IPS-18a (cell line): ENCODE results near the gene TTC39A.

Experiments
- H3K27ac ChIP-seq: one replicate; pipeline ENCODE4 v1.5.1; 2013; ENCODE audit warnings: low read length
- H3K27me3 ChIP-seq: one replicate; pipeline ENCODE4 v1.6.1; 2013; ENCODE audit warnings: mild to moderate bottlenecking, low read length; ENCODE audit not compliant: control insufficient read depth, insufficient read depth
- H3K36me3 ChIP-seq: one replicate; pipeline ENCODE4 v1.6.1; 2013; ENCODE audit warnings: low read depth, low read length; ENCODE audit not compliant: control insufficient read depth
- H3K4me1 ChIP-seq: one replicate; pipeline ENCODE4 v1.6.1; 2013; ENCODE audit warnings: low read depth, low read length; ENCODE audit not compliant: control insufficient read depth
- H3K4me3 ChIP-seq: one replicate; pipeline ENCODE4 v1.5.1; 2013; ENCODE audit warnings: low read length
- H3K9ac ChIP-seq: one replicate; pipeline ENCODE4 v1.6.1; 2013; ENCODE audit warnings: mild to moderate bottlenecking, low read length, moderate library complexity
- H3K9me3 ChIP-seq: one replicate; pipeline ENCODE4 v1.6.1; 2013; ENCODE audit warnings: low read depth, low read length; ENCODE audit not compliant: control insufficient read depth

Gene TTC39A

DNA sequence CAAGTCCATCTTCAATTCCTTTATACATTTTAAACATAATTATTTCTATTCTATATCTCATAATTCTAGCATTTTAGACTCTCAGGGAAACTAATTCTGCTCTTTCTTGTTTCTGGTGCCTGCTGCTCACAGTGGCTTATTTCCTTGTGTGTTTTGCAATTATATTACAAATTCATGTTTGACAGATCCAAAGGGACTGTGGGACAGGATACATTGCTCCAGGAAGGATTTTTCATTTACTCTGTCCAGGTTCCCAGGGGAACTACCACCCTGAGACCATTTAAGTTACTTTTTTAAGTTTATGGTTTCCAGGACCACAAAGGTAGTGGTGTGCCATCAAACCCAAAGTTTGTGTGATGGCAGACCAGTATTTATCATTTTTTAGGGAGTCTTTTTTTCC lies 6.6 kb downstream of the TTC39A start:
- H3K9ac ChIP-seq, result no peak overlapping the region
- no peaks in the 10 kb centered on the region for H3K27me3 ChIP-seq
- H3K4me1 ChIP-seq, result no peaks in the 10 kb centered on the region
- no peak overlapping the region for H3K4me3 ChIP-seq
- no peak overlapping the region for H3K27ac ChIP-seq
- no peaks in the 10 kb centered on the region for H3K36me3 ChIP-seq
- no peaks in the 10 kb centered on the region for H3K9me3 ChIP-seq

DNA sequence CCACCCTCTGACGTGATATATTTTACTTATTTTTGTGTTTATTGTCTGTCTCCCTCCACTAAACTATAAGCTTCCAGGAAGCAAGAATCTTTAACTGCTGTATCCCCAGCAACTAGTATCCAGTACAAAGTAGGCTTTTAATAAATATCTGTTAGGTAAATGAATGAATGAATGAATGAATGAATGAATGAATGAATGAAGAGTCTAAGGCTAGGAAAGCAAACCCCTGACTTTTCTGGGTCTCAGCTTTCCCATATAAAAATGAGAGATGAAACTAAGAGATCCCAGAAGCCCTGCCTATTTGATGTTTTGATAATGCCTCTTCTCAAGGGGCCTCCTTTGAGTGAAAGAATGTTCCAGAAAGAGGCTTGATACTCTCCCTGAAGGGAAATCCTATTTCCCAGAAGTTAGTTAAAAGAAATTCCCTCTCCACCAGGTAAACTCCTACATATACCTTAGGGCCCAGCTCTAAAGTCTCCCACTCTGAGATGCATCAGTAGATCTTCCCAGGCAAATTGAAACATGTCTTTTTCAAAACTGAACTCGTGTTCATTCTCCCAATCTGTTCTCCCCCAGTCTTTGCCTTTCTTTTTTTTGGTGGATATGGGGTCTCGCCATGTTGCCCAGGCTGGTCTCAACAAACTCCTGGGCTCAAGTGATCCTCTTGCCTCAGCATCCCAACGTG lies 7.8 kb downstream of the TTC39A start:
- no peaks in the 10 kb centered on the region for H3K9me3 ChIP-seq
- H3K27me3 ChIP-seq, result no peaks in the 10 kb centered on the region

DNA sequence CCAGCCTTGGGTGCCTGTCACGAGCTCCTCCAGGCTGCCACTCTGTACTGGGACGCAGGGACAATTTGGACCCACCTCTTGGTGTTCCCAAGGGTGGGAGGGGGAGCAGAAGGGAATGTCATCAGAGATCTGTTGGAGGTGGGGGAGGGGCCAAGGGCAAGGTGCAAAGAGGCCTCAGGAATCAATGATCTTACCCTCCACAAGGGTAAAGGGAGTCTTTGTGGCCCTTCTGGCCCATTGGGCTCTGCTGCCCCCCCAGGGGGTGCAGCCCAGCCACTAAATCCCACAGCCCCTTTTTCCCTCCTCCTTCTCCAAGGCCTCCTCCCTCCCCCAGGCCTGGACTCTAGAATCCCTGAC lies 8.5 kb downstream of the TTC39A start:
- Histone ChIP-seq H3K27ac (no peak overlapping the region), H3K9ac (no peak overlapping the region), H3K36me3 (no peaks in the 10 kb centered on the region), H3K9me3 (no peaks in the 10 kb centered on the region), H3K4me3 (no peak overlapping the region), H3K27me3 (no peaks in the 10 kb centered on the region), H3K4me1 (no peaks in the 10 kb centered on the region)

More for the DNA sequence above, 7.8 kb downstream of the TTC39A start:
- Histone ChIP-seq H3K27ac (no peak overlapping the region), H3K4me3 (no peak overlapping the region), H3K9ac (no peak overlapping the region), H3K36me3 (no peaks in the 10 kb centered on the region), H3K4me1 (no peaks in the 10 kb centered on the region)

DNA sequence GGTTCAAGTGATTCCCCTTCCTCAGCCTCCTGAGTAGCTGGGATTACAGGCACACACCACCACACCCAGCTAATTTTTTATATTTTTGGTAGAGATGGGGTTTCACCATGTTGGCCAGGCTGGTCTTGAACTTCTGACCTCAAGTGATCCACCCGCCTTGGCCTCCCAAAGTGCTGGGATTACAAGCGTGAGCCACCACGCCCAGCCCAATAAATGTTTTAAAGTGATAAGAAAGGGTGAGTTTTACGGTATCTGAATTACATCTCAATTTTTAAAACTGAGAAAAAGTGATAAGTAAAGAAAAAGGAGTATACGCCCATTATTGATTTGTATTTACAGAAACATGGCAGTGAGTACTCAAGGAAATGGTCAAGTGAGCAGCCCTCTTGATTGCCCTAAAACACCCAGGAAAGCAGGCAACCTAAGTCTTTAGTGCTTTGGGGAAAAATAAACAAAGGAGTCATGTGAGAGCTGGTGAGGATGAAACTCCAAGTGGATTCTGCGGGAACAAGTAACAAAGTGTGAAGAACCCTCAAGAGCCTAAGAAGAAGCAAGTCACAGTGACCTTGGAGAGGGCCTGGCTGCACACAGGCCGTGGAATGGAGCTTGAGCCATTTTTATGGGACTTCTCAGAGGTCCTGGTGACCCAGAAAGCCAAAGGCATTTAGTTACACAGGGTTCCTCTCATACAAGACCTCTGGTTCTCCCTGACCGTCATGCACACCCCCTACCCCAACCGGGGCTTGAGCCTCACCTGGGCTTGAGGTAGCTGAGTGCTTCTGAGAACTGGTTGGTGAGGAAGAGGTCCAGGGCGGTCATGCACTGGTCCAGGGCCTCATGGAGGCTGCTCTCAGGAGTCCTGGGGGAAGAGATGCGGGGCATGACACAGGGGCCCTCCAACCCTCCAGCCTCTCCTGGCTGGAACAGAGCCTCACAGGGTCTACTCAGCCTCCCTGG lies 9.1 kb downstream of the TTC39A start:
- no peaks in the 10 kb centered on the region for H3K9me3 ChIP-seq
- H3K4me3 ChIP-seq, result no peak overlapping the region
- H3K27me3 ChIP-seq, result no peaks in the 10 kb centered on the region
- no peak overlapping the region for H3K9ac ChIP-seq
- H3K36me3 ChIP-seq, result no peaks in the 10 kb centered on the region
- no peaks in the 10 kb centered on the region for H3K4me1 ChIP-seq
- H3K27ac ChIP-seq, result no peak overlapping the region

DNA sequence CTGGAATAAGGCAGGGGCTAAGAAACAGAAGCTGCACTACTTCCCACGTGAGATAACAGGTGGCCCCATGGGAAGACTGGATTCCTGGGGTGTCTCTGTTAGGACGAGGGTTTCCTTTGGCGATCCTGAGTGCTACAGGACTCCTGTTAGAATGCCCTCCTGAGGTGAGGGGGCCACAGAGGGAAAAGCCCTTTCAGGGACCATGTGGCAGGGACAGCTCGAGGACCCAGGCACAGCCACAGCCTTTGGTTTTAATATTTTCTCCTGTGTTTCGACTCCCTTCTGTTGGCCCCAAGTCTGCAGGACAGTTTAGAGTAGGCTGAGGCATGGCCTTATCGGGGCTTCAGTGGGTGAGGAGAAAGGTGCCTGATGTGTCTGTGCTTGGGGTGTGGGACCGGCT lies 12.6 kb downstream of the TTC39A start:
- Histone ChIP-seq H3K27me3 (no peaks in the 10 kb centered on the region), H3K4me1 (no peaks in the 10 kb centered on the region), H3K9me3 (no peaks in the 10 kb centered on the region), H3K9ac (no peak overlapping the region), H3K27ac (no peak overlapping the region), H3K4me3 (no peak overlapping the region), H3K36me3 (no peaks in the 10 kb centered on the region)

DNA sequence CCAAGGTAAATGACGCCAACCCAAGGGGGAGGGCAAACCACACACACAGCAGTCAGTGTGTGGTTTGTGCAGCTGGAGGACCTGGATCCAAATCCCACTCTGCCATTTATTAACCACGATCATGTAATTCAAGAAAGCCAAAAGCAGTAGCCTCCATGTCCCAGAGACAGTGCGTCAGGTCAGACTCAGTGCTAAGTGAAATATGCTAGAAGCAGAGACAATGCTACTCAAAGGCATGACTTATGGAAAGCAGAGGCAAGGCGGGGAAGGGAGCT lies 13.6 kb downstream of the TTC39A start:
- Histone ChIP-seq H3K9ac (no peak overlapping the region), H3K27me3 (no peaks in the 10 kb centered on the region), H3K4me1 (no peaks in the 10 kb centered on the region), H3K9me3 (no peaks in the 10 kb centered on the region), H3K27ac (no peak overlapping the region), H3K36me3 (no peaks in the 10 kb centered on the region), H3K4me3 (no peak overlapping the region)

DNA sequence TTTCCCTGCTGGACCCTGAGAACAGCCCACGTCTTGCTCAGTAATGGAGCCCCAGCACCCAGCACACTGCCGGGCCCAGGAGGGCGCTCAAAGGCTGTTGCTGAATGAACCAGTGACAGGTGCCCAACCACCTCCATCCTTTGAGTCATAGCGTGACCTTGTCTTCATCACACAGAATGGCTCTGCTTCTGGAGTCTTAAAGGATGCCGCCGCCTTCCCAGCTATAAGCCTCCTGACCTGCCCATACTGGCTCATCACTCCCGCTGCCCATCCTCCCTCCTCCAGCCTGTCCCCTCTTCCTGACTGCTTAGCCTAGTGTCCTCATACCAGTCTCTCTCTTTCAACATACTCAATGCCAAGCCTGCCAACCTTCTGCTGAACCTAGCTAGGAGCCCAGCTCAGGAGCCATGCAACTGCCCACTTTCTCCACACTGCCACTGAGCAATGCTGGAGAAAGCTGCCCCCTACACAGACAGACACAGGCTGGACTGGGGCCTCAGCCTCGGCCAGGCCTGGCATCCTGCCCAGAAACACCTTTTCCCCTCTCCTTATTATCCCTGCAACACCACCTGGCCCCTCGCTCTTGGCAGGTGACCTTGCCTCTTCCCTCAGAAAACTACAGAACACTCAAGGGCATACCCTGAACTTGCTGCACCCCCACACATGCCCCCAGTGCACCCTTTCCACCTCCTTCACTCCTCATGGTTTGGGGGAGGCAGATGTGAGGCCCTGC lies 14.1 kb downstream of the TTC39A start:
- Histone ChIP-seq H3K4me3 (no peak overlapping the region), H3K9ac (no peak overlapping the region), H3K36me3 (no peaks in the 10 kb centered on the region), H3K27ac (no peak overlapping the region), H3K9me3 (no peaks in the 10 kb centered on the region), H3K4me1 (no peaks in the 10 kb centered on the region), H3K27me3 (no peaks in the 10 kb centered on the region)

DNA sequence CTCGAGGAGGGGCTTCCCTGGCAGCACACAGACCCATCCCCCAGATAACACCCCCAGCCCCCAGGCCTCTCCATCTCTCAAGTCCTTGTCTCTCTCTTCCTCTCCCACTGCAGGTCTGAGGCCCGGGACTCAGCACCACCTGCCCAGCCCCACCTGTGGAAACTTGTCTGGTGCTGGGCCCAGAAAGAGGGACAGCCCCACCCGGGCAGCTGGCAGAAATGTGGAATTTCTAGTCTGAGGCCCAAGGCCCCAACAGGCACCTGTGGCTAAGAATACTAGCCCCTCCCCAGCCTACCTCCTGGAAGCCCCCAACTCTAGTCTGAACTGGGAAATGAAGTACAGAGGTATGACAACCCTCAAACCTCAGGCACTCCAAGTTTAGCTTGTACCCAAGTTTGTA lies 15.4 kb downstream of the TTC39A start:
- no peaks in the 10 kb centered on the region for H3K27me3 ChIP-seq

DNA sequence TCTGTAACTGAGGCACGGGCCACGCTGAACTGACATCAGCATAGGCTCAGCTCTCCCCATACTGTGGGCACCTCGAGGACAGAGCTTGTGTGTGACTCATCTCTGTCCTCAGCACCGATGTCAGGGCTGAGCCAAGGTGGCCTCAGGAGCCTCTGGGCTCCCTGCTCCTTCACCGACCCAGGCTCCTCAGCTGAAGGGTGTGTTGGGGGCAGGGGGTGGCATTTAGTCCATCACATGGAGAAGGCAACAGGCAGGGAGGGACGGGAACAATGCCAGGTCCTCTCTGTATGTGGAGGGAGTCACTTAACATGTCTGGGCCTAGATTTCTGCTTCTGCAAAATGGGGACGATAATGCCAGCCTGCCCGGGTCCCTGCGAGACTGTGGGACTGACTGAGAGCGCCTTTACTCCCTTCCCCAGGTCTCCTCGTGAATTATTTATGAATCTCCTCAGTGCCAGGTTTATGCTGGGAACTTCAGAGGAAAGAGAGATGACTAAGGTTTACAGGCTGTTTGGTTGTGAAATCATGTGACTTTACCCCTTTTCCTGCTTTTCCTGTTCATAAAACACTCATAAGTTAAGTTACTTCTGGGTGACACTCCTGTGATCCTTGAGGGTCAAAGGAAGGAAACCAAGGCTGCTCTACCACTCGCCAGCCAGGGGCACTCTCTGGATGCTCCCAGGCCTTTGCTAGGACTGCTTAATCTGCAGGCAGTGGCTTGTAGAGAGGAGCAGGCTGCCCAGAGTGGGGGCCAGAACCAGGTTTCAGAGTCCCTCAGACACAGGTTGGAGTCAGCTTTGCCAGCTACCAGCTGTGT lies 16.2 kb downstream of the TTC39A start:
- Histone ChIP-seq H3K9me3 (no peaks in the 10 kb centered on the region), H3K27ac (no peak overlapping the region)

More for the DNA sequence above, 15.4 kb downstream of the TTC39A start:
- Histone ChIP-seq H3K27ac (no peak overlapping the region), H3K36me3 (no peaks in the 10 kb centered on the region), H3K9ac (no peak overlapping the region), H3K4me3 (no peak overlapping the region), H3K4me1 (no peaks in the 10 kb centered on the region), H3K9me3 (no peaks in the 10 kb centered on the region)

DNA sequence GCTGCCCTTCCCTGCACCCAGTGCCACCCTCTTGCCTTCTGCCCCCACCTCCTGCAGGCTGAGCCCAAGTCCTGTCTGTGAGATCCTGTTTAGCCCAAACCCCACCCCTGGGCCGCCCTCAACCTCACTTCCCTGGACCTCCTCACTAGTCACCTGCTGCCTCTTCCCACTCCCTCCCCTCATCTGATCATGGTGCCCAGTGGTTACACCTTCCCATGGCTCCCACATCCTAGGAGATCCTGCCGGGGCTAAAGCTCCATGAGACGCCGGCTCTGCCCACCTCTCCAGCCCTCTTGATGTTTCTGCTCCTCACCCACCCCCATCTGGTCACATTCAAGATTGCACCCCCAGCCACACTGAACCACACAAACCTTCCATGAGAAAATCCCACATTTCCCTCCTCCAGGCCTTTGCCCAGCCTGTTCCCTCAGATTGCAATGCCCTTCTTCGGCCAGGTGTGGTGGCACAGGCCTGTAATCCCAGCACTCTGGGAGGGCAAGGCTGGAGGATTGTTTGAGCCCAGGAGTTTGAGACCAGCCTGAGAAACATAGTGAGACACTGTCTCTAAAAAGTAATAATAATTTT lies 17.0 kb downstream of the TTC39A start:
- H3K27me3 ChIP-seq, result no peaks in the 10 kb centered on the region
- no peaks in the 10 kb centered on the region for H3K36me3 ChIP-seq
- no peaks in the 10 kb centered on the region for H3K4me1 ChIP-seq
- no peak overlapping the region for H3K4me3 ChIP-seq
- no peak overlapping the region for H3K27ac ChIP-seq
- no peak overlapping the region for H3K9ac ChIP-seq
- H3K9me3 ChIP-seq, result no peaks in the 10 kb centered on the region

More for the DNA sequence above, 16.2 kb downstream of the TTC39A start:
- H3K27me3 ChIP-seq, result no peaks in the 10 kb centered on the region
- no peaks in the 10 kb centered on the region for H3K36me3 ChIP-seq
- H3K4me3 ChIP-seq, result no peak overlapping the region
- no peak overlapping the region for H3K9ac ChIP-seq
- no peaks in the 10 kb centered on the region for H3K4me1 ChIP-seq

DNA sequence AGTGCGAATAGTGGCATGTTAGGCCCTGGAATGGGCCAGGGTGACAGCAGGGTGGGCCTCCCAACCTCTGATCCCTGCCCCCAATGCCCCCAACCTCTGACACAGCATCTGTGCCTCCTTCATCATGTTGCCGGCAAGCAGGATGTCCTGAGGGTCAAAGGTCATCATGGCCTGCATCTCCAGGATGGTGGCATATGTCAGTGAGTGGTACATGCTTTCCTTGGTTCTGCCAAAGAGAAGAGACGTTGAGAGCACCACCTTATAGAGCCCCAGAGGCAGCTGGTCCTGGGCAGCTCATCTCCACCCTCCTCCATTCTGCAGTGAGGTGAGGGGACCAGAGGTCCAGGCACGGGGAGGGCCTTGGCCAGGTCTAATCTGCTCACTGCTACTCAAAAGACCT lies 17.6 kb downstream of the TTC39A start:
- Histone ChIP-seq H3K36me3 (no peaks in the 10 kb centered on the region), H3K9ac (no peak overlapping the region), H3K9me3 (no peaks in the 10 kb centered on the region), H3K4me3 (no peak overlapping the region), H3K27ac (no peak overlapping the region), H3K4me1 (no peaks in the 10 kb centered on the region), H3K27me3 (no peaks in the 10 kb centered on the region)
